Endothelial cell of umbilical vein (primary cell): ENCODE results near the gene RASAL1. TPM values are rescaled to one million over a fixed set of nuclear protein-coding genes. Genes with fewer than 3 reads are reported as not detected.

Experiments used
- BruUV-seq: library from RNA; stranded (reverse); fragments of 400-500 nt; replicated peaks from 2 replicates; lab custom pipeline; 2021; lab: Mats Ljungman, UMichigan
- CTCF ChIA-PET: fragments of 300-600, 350-600 bp; sonication (Branson Sonifier 250); formaldehyde crosslinking; loops from one replicate; lab custom pipeline; 2021; ENCODE audit warnings: antibody characterized with exemption, inconsistent platforms; lab: Charles Lee
- POLR2A ChIA-PET: fragments of 300-600, 350-600 bp; sonication (Branson Sonifier 250); formaldehyde crosslinking; loops from one replicate; lab custom pipeline; 2021; ENCODE audit warnings: antibody characterized with exemption, inconsistent platforms; lab: Charles Lee
- DNase-seq: peaks from one replicate; pipeline ENCODE4 v3.0.0-alpha.2; 2011; ENCODE audit warnings: low read depth, low spot score
- FAIRE-seq: peaks from 2 replicates; lab custom pipeline; 2011; peaks lifted over from hg19 to GRCh38; lab: Jason Lieb, UNC
- H2AFZ ChIP-seq: 2 replicates; pipeline ENCODE4 v1.6.0; 2012; ENCODE audit warnings: low read depth, low read length, control low read depth, inconsistent platforms
- H3K27ac ChIP-seq: 2 replicates; pipeline ENCODE4 v1.5.1; 2011; ENCODE audit warnings: low read depth, mild to moderate bottlenecking, control low read depth, low read length, moderate library complexity; ENCODE audit not compliant: insufficient read depth
- H3K27me3 ChIP-seq, 2 experiments: 2 replicates each; pipeline versions ENCODE4 v1.6.0 to v1.6.1; 2011; ENCODE audit warnings: low read length in 2 of 2, mixed read lengths in 1 of 2; ENCODE audit not compliant: control insufficient read depth in 2 of 2, insufficient read depth in 2 of 2
- H3K36me3 ChIP-seq, 2 experiments: 2 replicates in 1 of 2; 3 replicates in 1 of 2; pipeline ENCODE4 v1.5.1; 2011; ENCODE audit warnings: low read length in 2 of 2, mild to moderate bottlenecking in 1 of 2, moderate library complexity in 1 of 2; ENCODE audit not compliant: control insufficient read depth in 2 of 2, insufficient read depth in 2 of 2; ENCODE audit errors: extremely low read depth in 1 of 2
- H3K4me1 ChIP-seq: 3 replicates; pipeline ENCODE4 v1.5.1; 2011; ENCODE audit warnings: mild to moderate bottlenecking, low read length; ENCODE audit not compliant: control insufficient read depth, insufficient read depth; ENCODE audit errors: extremely low read depth
- H3K4me2 ChIP-seq: 2 replicates; pipeline ENCODE4 v1.6.1; 2011; ENCODE audit warnings: low read length, control low read depth, mixed read lengths; ENCODE audit not compliant: insufficient read depth
- H3K4me3 ChIP-seq, 3 experiments: fragments of 200-600 bp in 1 of 3; sonication (generic), shearing (Covaris generic) in 1 of 3; replicated peaks in 1 of 3; 2 replicates each; pipeline ENCODE4 v1.5.1; 2011 to 2016; ENCODE audit warnings: control low read depth in 3 of 3, low read length in 3 of 3, mild to moderate bottlenecking in 2 of 3, inconsistent platforms in 1 of 3, low read depth in 1 of 3, moderate library complexity in 1 of 3; ENCODE audit not compliant: insufficient read depth in 1 of 3
- H3K79me2 ChIP-seq: 2 replicates; pipeline ENCODE4 v1.6.0; 2012; ENCODE audit warnings: low read length, inconsistent platforms; ENCODE audit not compliant: control insufficient read depth, insufficient read depth
- H3K9ac ChIP-seq: replicated peaks from 2 replicates; pipeline ENCODE3; 2011; ENCODE audit warnings: low read length, control low read depth; ENCODE audit not compliant: insufficient read depth; ENCODE audit errors: extremely low read depth
- H3K9me1 ChIP-seq: replicated peaks from 3 replicates; pipeline ENCODE4 v1.6.0; 2011; ENCODE audit warnings: mild to moderate bottlenecking, low read length; ENCODE audit not compliant: control insufficient read depth, insufficient read depth; ENCODE audit errors: extremely low read depth
- H3K9me3 ChIP-seq: replicated peaks from 2 replicates; pipeline ENCODE4 v1.5.1; 2012; ENCODE audit warnings: low read length, inconsistent platforms; ENCODE audit not compliant: control insufficient read depth, insufficient read depth
- H4K20me1 ChIP-seq: replicated peaks from 2 replicates; pipeline ENCODE3; 2011; ENCODE audit warnings: mild to moderate bottlenecking, low read length; ENCODE audit not compliant: control insufficient read depth, insufficient read depth; ENCODE audit errors: extremely low read depth
- CTCF ChIP-seq, 2 donors: IDR thresholded peaks; 1 replicate in 1 of 2; 2 replicates in 1 of 2; pipeline ENCODE4 v1.5.1; 2011; ENCODE audit warnings: low read length in 2 of 2, mild to moderate bottlenecking in 2 of 2, moderate library complexity in 2 of 2, control low read depth in 1 of 2, inconsistent platforms in 1 of 2, low read depth in 1 of 2; ENCODE audit not compliant: insufficient read depth in 1 of 2; ENCODE audit errors: extremely low read depth in 1 of 2
- EZH2 ChIP-seq: IDR thresholded peaks from 2 replicates; pipeline ENCODE4 v1.6.1; 2012; ENCODE audit warnings: borderline replicate concordance, low read depth, mild to moderate bottlenecking, moderate library complexity, low read length, inconsistent platforms; ENCODE audit not compliant: severe bottlenecking
- FOS ChIP-seq: IDR thresholded peaks from 2 replicates; pipeline ENCODE4 v1.6.1; 2011; ENCODE audit warnings: mild to moderate bottlenecking, low read length, moderate library complexity, borderline replicate concordance; ENCODE audit not compliant: insufficient read depth
- GATA2 ChIP-seq: IDR thresholded peaks from 2 replicates; pipeline ENCODE4 v1.7.0; 2011; ENCODE audit warnings: low read depth, mild to moderate bottlenecking, moderate library complexity, mixed read lengths, low read length; ENCODE audit not compliant: insufficient read length, insufficient read depth
- JUN ChIP-seq: IDR thresholded peaks from 2 replicates; pipeline ENCODE4 v1.6.1; 2011; ENCODE audit warnings: borderline replicate concordance, low read depth; ENCODE audit not compliant: insufficient read length, insufficient read depth
- MAX ChIP-seq: IDR thresholded peaks from 2 replicates; pipeline ENCODE4 v1.6.1; 2011; ENCODE audit not compliant: insufficient read depth, insufficient read length
- MYC ChIP-seq: IDR thresholded peaks from one replicate; pipeline ENCODE4 v1.6.1; 2011; ENCODE audit warnings: mild to moderate bottlenecking, low read depth, low read length
- POLR2A ChIP-seq: IDR thresholded peaks from 2 replicates; pipeline ENCODE4 v1.6.1; 2012; ENCODE audit warnings: low read depth, mild to moderate bottlenecking, control low read depth, low read length
- POLR2AphosphoS5 ChIP-seq: IDR thresholded peaks from 2 replicates; pipeline ENCODE4 v1.6.1; 2012; ENCODE audit warnings: low read depth, mild to moderate bottlenecking, control low read depth, low read length, moderate library complexity; ENCODE audit not compliant: insufficient read depth
- dilution Hi-C: fragments of 300-500 bp; cut with MboI; formaldehyde crosslinking; loops from one replicate; pipeline ENCODE4 v1.15.0; 2019; ENCODE audit warnings: low sequenced_read_pairs; ENCODE audit not compliant: extremely low pct_ligation_motif_present
- intact Hi-C: fragments of 100-400 bp; cut with micrococcal nuclease; formaldehyde crosslinking; loops from one replicate; pipeline ENCODE4 v1.10.0; 2022
- polyA plus RNA-seq, 4 experiments: library from polyadenylated mRNA; depleted of rRNA in 3 of 4; stranded (reverse) in 3 of 4; unstranded in 1 of 4; fragments of >200 nt; gene quantifications; 2 replicates each; pipeline versions ENCODE4 v1.2.1 to v1.2.3, GENCODE V29; 2011 to 2012; ENCODE audit warnings: missing spikeins in 1 of 4
- total RNA-seq: library from RNA; stranded (reverse); gene quantifications from 2 replicates; pipeline ENCODE4 v1.2.3, GENCODE V29; 2021

Gene RASAL1
- total and polyA plus RNA-seq, 2 donors (not counting 3 experiments of a cell fraction or from before 2014, with no cell fraction given): not detected

- ChIA-PET POLR2A (no interaction called here), CTCF (interaction anchor here (0.7 to 2.1 kb wide), 3 partner anchors 8 to 169 kb away, joined by 3 to 9 read pairs (median 6); no protein-coding TSS in a partner anchor)
- H3K9me3 ChIP-seq: no peaks in the 10 kb centered on the region
- H2AFZ ChIP-seq: no peak overlapping the region
- no TSS peak for BruUV-seq
- TF ChIP-seq POLR2AphosphoS5 (no peak), JUN (no peak), MAX (no peak), POLR2A (no peak), FOS (no peak), EZH2 (no peak), GATA2 (no peak), CTCF (IDR thresholded peaks at IDR 0.05; ENCODE audit: extremely low read depth in 1 of 2, insufficient read depth in 1 of 2, low read depth in 1 of 2, low read length in 2 of 2) (no peak), MYC (no peak)
- no peaks in the 10 kb centered on the region for H4K20me1 ChIP-seq
- no peaks in the 10 kb centered on the region for H3K27me3 ChIP-seq
- DNase-seq (no peak), FAIRE-seq (no peak)
- dilution Hi-C loops (no loop called here), intact Hi-C loops (loop anchor here (2.0 kb wide), 1 partner anchor 19 kb away; no protein-coding TSS in a partner anchor)
- no peaks in the 10 kb centered on the region for H3K4me1 ChIP-seq
- H3K9ac ChIP-seq: no peak overlapping the region
- H3K79me2 ChIP-seq: no peaks in the 10 kb centered on the region
- H3K4me2 ChIP-seq: no peak overlapping the region
- H3K9me1 ChIP-seq: no peaks in the 10 kb centered on the region
- H3K36me3 ChIP-seq: peaks cover 11 to 45% of the 10 kb centered on the region in 2 experiments
- no peak overlapping the region for H3K4me3 ChIP-seq
- no peak overlapping the region for H3K27ac ChIP-seq
These were observed 26.0 kb upstream of the RASAL1 start for GRCh38 chr12:113161415-113162016.
